Left hindlimb (tissue), 1 donor: ENCODE data around the gene CACNA1C.

Source experiments
- DNase-seq: peaks from one replicate; pipeline ENCODE4 v3.0.0-alpha.2; 2018

The CACNA1C gene

GRCh38 chr12:2328661-2329060 is 275.9 kb downstream of the CACNA1C start:
- no peak for DNase-seq

GRCh38 chr12:2329661-2330210 is 276.9 kb downstream of the CACNA1C start:
- peak; percentile 5 for DNase-seq

- DNase-seq: peak; percentile 20
Measured at GRCh38 chr12:2332236-2332635, 279.4 kb downstream of the CACNA1C start.

- peak; percentile 36 for DNase-seq
Measured at GRCh38 chr12:2332947-2333346, 280.2 kb downstream of the CACNA1C start.

DNA sequence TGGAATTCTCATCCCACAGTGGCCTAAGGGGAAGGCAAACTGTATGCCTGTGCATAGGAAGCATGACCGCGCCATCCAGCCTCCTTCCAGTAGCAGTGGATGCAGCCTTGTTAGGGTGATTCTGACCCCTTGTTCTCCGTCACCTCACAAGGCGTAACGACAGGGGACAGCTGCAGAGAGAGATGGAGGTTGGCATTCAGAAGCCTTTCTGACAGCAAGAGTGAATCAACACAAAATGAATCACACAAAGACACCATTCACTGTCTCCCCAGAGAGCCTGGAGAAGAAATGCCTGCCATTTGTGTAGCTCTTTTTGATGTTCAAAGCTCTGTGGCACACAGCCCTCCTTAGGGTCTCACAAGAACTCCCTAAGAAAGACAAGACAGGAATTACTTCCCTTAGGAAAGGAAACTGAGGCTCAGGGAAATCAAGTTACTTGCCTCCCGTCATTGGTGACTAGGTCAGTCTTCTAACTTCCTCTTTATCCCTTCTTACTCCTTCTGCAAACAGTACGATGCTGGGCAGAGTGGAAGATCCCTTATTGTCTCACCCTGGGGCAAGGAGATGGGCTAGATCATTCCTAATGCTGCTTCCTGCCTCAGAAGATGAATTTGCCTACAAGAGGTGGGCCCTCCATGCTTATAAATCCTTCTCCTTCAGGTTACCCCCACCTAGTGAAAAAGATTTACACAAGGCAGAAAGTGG is 280.9 kb downstream of the CACNA1C start:
- DNase-seq: no peak

DNA sequence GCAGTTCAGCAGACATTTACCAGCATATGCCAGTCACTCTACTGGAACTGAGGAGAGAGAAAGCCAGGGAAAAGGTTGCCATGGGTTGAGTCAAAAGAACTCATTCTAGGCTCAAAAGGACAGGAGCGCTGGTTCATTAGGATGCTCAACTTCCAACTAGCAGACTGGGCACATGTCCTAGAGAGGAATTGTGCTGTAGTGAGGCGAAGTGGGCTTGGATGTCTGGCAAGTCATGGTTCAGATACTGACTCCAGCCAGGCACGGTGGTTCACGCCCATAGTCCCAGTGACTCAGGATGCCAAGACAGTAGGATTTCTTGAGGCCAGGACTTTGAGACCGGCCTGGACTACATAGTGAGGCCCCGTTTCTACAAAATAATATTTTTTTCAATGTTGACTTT is 281.5 kb downstream of the CACNA1C start:
- DNase-seq: peak; percentile 19

DNA sequence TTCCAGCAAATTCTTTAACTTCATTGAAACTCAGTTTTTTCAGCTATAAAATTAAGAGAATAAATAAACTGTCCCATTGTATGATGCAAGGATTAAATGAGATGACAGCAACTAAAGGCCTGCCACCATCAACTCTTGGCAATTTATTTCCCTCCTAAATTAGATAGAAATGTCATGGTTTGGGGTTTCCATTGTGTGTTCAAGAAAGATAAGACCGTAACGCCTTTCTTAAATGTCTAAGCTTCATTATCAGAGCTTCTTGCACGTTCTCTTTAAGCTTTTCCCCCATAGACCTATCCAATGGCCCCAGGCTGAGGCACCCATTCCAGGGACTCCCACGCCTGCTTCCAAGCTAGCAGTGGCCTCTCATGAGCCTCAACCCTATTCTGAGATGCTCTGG is 281.9 kb downstream of the CACNA1C start:
- no peak for DNase-seq

DNA sequence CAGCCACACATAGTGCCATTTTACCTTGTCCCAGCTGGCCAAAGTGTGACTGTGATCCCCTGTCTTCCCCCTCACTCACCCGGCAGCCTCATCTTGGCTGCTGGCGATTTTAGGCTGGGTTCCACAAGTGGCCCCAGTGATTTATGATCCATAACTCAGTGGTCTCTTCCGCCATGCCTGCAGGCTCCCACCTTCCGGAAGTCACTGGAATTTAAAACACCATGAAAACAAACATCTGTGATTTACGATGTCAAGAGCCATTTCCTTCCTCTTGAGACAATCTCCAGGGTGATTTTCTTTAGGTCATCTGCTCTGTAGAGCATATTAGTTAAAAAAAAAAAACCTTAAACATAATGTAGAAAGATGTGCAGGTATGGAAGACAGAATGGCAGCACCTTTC is 282.3 kb downstream of the CACNA1C start:
- no peak for DNase-seq

DNA sequence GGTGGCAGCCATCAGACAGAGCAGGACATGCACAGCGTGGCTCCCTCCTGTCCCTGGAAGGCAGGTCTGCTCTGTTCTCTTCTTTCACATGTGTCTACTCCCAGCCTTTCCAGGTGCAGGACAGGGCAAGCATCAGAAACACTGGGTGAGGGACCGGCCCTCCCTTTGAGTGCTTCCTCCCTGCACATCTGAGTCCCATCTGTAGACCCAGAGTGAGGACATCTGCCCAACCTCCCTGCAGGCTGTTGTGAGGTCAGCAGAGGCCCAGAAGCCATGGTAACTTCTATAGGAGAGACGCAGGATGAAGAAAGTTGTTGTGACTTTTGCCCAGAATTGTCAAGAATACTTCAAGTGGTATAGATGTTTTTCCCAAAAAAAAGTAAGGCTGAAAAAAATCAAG is 282.7 kb downstream of the CACNA1C start:
- DNase-seq: peak; percentile 20

- no peak for DNase-seq
Measured at GRCh38 chr12:2335916-2336315, 283.1 kb downstream of the CACNA1C start.

DNA sequence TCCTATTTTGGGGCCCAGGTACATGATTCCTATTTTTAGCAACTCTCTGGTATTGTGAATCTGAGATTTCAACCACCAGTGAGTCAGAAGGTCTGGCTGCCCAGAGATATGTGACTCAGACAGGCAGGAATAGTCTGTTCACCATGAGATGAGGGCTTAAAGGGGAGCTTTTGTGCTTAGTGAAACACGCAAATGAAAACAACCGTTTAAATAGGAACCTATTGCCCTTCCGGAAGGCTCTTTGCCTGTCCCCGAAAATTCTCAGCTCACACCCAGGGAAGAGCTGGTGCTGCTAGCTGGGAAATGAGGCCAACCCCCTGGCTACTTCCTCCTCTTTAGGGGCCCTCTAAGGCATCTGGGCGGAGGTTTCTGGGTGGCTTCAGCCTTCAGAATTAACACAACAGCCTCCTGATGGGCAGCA is 283.6 kb downstream of the CACNA1C start:
- peak; percentile 35 for DNase-seq

- DNase-seq: peak; percentile 10
Measured at GRCh38 chr12:2337031-2338010, 284.5 kb downstream of the CACNA1C start.

GRCh38 chr12:2338381-2338780 is 285.6 kb downstream of the CACNA1C start:
- peak; percentile 13 for DNase-seq

DNA sequence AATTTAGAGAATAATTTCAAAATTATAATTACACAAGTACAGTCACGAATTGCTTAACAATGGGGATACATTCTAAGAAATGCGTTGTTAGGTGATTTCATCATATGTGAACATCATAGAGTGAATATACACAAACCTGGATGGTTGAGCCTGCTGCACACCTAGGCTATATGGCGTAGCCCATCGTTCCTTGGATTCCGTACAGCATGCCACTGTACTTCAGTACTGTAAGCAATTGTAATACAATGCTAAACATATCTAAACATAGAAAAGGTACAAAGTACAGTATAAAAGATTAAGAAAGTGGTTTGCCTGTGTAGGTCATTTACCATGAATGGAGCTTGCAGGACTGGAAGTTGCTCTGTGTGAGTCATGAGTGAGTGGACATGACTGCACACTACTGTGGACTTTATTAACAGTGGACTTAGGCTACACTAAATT is 286.2 kb downstream of the CACNA1C start:
- DNase-seq: no peak

DNA sequence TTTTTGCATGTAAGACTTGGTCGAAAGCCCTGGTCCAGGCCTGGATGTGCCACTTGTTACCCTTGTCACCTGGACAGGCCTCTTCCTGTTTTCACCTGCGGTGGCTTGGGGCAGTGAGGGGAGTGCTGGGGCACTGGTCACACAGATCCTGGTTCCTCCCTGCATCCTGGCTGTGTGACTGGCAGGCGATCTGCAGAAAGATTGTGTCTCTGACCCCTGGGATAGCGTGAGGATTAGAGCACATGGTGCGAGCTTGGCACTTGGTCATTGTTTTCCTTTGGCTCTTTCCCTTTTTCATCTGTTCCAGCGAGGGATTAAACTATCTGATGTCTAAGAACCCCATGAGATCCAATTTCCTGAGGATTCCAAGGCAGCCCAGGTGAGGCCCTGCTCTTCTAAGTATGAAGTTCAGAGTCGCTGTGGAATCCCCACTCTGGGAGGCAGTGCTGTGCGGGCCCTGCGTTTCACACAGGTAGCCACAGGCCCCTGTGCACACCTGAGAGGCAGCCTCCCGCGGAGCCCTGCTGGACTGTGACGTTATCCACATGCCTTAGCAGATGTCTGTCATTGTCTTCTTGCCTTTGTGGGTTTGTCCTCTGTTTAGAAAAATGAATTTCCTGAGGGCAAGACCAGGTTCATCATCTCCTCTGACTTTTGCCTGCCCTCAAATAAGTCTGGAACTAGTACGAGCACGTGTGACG is 288.4 kb downstream of the CACNA1C start:
- peak; percentile 19 for DNase-seq

- DNase-seq: no peak
Measured at GRCh38 chr12:2341871-2342270, 289.1 kb downstream of the CACNA1C start.

DNA sequence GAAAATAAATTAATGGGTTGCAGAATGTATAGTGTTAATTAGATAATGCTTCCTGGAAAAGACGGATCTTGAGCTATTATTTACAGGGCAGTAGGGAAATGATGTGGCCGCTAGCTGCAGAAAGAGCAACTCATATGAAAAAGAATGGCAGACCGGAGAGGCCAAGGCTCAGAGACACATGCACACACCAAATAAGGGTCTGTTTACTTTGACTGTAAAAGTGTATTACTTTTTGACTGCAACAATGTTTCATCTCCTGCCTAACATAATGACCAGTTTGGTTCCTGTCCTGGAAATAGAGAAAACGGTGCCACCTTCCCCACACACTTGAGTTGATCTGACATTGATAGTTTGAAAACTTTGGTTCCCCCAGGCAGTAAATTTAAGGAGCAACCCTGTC is 290.9 kb downstream of the CACNA1C start:
- DNase-seq: peak; percentile 12

DNA sequence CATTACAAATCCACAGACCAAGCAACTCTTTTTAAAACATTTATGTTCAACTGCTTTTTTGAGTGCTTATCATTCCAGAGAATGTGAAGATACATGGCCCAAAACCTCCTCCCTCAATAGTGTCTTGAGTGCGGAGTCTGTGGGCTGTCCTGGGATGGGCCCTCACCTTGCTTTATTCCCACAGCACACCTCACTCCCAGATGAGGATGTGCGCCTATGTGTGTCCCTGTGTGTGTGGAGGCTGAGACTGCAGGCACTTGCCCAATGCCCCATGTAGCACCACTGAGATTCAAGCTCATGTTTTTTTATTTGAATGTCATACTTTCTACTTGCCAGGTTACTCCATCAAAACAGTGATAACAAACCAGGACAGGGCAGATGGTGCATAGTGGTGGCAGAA is 291.7 kb downstream of the CACNA1C start:
- DNase-seq: no peak

DNA sequence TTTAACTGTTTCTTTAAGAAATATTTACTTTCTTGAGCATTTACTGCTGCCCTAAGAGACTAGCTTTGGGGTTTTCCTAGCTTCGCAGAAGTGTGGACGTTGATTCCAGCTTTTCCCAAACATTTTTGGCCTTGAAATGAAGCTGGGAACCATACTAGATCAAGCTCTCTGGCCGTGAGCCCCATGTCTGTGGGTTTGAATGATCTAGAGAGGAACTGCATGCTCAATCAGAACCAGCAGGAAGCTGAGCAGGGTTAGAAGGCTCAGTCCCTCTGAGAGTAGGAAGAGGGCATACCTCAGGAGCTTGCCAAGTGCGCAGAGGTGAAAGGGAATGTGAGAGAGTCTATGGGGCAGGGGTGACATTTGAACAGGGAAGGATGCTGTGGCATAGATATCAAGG is 292.1 kb downstream of the CACNA1C start:
- peak; percentile 58 for DNase-seq

DNA sequence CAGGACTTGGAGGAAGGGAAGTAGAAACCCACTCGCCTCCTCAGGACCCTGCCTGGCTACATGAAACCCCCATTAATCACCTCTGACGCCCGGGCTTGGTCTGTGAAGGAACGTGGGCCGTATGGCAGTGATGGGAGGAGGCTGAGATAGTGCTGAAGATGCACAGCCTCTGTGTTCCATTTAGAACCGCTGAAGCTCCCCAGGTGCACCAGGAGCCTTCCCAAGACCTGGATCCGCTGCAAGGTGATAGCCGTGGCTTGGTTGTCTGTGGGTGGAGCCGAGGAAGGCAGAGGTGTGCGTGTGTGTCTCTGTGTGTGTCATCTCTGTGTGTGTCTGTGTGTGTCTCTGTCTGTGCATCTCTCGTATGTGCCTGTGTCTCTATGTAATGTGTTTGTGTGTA is 293.1 kb downstream of the CACNA1C start:
- DNase-seq: no peak

- no peak for DNase-seq
Measured at GRCh38 chr12:2346416-2346815, 293.6 kb downstream of the CACNA1C start.

GRCh38 chr12:2347137-2347843 is 294.5 kb downstream of the CACNA1C start:
- no peak for DNase-seq
